Heart left ventricle (tissue), 13 donors: ENCODE measurements around the gene NTNG2.

Experiments used
- POLR2A ChIP-seq, 2 donors: fragments of 450-650 bp; IDR thresholded peaks; one replicate each; pipeline ENCODE4 v1.6.1; 2017; ENCODE audit warnings: antibody characterized with exemption in 2 of 2, mild to moderate bottlenecking in 2 of 2, moderate library complexity in 2 of 2
- TF ChIP-seq, protein P1 (sequence below), 12 donors: fragments of 200-600 bp; sonication (generic) in 4 of 12; IDR thresholded peaks; one replicate each; pipeline versions ENCODE4 v1.5.0 to v1.8.0; 2018 to 2022; ENCODE audit warnings: antibody characterized with exemption in 12 of 12, mild to moderate bottlenecking in 5 of 12
- donor health status: ischemic (EF 13 %, LVEDD 7.1; RV severe dilation, severe dysfunction).
- donor health status: DM: no; HTN: yes; CAD: no.
- donor health status: DM: no; HTN: no; CAD: no.
- donor health status: ischemic (EF 25% LVEDD 6.9; RV normal size, moderate dysfunction).
- donor health status: ischemic (EF 25% LVEDD 5.7; RV mildly dilated, moderate dysfunction).
- donor health status: ischemic (EF 35%, LVEDD 5.7; RV mildly dilated, moderate dysfunction).
- donor health status: nonischemic (EF 11% LVEDD 7.7; RV severe dilation, severe dysfunction).
- donor health status: DM: yes; HTN: yes; CAD: no.
- donor health status: PGD.
- donor health status: ischemic (EF 29% LVEDD 5.4; RV normal size, mild dysfunction).
- donor health status: nonischemic (EF 23%, LVEDD 6.1; RV moderate dilation, normal function).

DNA sequence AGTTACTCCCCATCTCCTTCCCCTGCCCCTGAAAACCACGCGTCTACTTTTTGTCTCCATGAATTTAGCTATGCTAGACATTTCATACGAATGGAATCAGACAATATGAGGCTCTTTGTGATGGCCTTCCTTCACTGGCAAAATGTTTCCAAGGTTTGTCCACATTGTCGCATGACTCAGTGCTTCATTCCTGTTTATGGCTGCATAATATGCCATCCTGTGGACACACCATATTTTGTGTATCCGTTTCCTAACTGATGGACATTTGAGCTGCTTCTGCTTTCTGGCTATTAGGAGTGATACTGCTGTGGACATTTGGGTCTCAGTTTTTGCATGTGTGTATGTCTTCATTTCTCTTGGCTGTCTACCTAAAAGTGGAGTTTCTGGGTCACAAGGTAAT lies 14.5 kb downstream of the NTNG2 start:
- TF ChIP-seq, protein P1, sequence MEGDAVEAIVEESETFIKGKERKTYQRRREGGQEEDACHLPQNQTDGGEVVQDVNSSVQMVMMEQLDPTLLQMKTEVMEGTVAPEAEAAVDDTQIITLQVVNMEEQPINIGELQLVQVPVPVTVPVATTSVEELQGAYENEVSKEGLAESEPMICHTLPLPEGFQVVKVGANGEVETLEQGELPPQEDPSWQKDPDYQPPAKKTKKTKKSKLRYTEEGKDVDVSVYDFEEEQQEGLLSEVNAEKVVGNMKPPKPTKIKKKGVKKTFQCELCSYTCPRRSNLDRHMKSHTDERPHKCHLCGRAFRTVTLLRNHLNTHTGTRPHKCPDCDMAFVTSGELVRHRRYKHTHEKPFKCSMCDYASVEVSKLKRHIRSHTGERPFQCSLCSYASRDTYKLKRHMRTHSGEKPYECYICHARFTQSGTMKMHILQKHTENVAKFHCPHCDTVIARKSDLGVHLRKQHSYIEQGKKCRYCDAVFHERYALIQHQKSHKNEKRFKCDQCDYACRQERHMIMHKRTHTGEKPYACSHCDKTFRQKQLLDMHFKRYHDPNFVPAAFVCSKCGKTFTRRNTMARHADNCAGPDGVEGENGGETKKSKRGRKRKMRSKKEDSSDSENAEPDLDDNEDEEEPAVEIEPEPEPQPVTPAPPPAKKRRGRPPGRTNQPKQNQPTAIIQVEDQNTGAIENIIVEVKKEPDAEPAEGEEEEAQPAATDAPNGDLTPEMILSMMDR (IDR thresholded peaks at IDR 0.05) = no peak
- no peak for TF ChIP-seq POLR2A (IDR thresholded peaks at IDR 0.05)
